Activated CD8-positive, alpha-beta memory T cell treated with anti-CD3 and anti-CD28 coated beads for 4 hours (primary cell): ENCODE data around the gene ZGRF1.
"Not testable (repeated sequence)": the region's sequence is repeated elsewhere in the genome, so short reads cannot be mapped to it uniquely, and the experiment has no call there.

Experiments used
- DNase-seq, 2 donors: peaks; one replicate each; pipeline ENCODE4 v3.0.0-alpha.2; 2020; ENCODE audit warnings: low read depth in 2 of 2

The ZGRF1 gene

GRCh38 chr4:112516471-112517066 lies 120.1 kb downstream of the ZGRF1 start:
- no peak for DNase-seq

GRCh38 chr4:112516066-112516470 lies 120.6 kb downstream of the ZGRF1 start, which contains the start of gene NEUROG2:
NEUROG2 (minus strand) TSS chr4:112516180; CDS start chr4:112515475, 705 bp downstream.
- DNase-seq = no peak

- no peak for DNase-seq
These were observed 121.3 kb downstream of the ZGRF1 start for GRCh38 chr4:112515198-112516065.

GRCh38 chr4:112514647-112515197 lies 122.0 kb downstream of the ZGRF1 start:
- DNase-seq = no peak

GRCh38 chr4:112513971-112514646 lies 122.6 kb downstream of the ZGRF1 start:
- no peak for DNase-seq

GRCh38 chr4:112511803-112512118 lies 124.9 kb downstream of the ZGRF1 start:
- DNase-seq = no peak

GRCh38 chr4:112511093-112511802 lies 125.5 kb downstream of the ZGRF1 start:
- no peak for DNase-seq

- no peak for DNase-seq
These were observed 126.2 kb downstream of the ZGRF1 start for GRCh38 chr4:112510291-112511092.

- DNase-seq = no peak
These were observed 127.2 kb downstream of the ZGRF1 start for GRCh38 chr4:112509243-112510141.

- DNase-seq = no peak
These were observed 128.4 kb downstream of the ZGRF1 start for GRCh38 chr4:112508356-112508755.

- DNase-seq = no peak
These were observed 131.9 kb downstream of the ZGRF1 start for GRCh38 chr4:112504807-112505206.

- DNase-seq = no peak
These were observed 133.8 kb downstream of the ZGRF1 start for GRCh38 chr4:112502871-112503270.

- DNase-seq = no peak
These were observed 144.4 kb downstream of the ZGRF1 start for GRCh38 chr4:112492321-112492720.

GRCh38 chr4:112490808-112491207 lies 145.9 kb downstream of the ZGRF1 start:
- DNase-seq = not testable (repeated sequence)
